Adipose tissue (tissue), 3 donors: ENCODE results near the gene ADAT3. TPM values are rescaled to one million over a fixed set of nuclear protein-coding genes. Genes with fewer than 3 reads are reported as not detected.

Source experiments
- H3K27ac ChIP-seq: one replicate; pipeline ENCODE4 v1.5.1; 2013; ENCODE audit warnings: low read depth, low read length
- WGBS, 3 donors: extraction: QIAGEN DNeasy Blood & Tissue Kit; methylation state at CpG; one replicate each; pipeline ENCODE4 v1.1.7; 2013; 5-methylcytosine and 5-hydroxymethylcytosine counted together
- polyA plus RNA-seq, 3 donors: library from polyadenylated mRNA; stranded (reverse); fragments of 200-250 nt; gene quantifications; one replicate each; pipeline ENCODE4 v1.2.3, GENCODE V29; 2013
- donor health status: healthy with polysubstance abuse.
- donor health status: Bipolar disorder and iron deficiency.
- donor health status: healthy.

The ADAT3 gene
- polyA plus RNA-seq, 3 donors, result 2.2 to 4.2 (median 4.2) TPM

DNA sequence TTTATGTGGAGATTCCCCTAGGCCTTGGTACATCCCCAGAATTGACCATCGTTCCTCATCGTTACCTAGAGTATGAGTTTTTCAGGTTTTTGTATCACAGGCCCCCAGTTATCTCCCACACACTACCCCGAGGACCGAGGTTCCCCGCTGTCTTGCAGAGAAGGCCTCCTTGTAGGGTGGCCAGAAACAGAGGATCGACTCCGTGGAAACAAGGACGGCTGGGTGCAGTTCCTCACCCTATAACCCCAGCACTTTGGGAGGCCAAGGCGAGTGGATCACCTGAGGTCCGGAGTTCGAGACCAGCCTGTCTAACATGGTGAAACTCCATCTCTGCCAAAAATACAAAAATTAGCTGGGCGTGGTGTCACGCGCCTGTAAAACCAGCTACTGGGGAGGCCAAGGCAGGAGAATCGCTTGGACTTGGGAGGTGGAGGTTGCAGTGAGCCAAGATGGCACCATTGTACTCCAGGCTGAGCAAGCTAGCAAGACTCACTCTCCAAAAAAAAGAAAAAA lies 720 bp downstream of the ADAT3 start:
- WGBS, 3 donors, result 71 to 76% (median 75%) methylated on average over 15 of the region's 15 CpGs
- no peak overlapping the region for H3K27ac ChIP-seq

DNA sequence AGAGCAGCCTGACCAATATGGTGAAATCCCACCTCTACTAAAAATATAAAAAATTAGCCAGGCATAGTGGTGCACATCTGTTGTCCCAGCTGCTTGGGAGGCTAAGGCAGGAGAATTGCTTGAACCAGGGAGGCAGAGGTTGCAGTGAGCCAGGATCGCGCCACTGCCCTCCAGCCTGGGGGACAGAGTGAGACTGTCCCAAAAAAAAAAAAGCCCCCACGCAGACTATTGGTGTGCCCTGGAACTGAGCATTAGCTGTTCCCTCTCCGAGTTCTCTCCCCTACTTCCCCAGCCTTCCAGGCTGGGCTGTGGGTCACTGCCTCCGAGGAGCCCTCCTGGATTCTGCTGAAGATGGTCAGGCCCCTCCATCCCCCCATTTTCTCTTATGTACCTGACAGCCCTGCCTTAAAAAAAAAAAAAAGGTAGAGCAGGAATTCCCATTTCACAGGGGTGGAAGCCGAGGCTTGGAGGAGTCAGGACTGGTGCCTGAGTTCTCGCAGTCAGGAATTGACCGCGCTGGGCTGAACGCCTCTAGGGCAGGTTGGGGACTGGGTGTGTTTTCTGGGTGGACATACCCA lies 1.9 kb downstream of the ADAT3 start:
- no peak overlapping the region for H3K27ac ChIP-seq

DNA sequence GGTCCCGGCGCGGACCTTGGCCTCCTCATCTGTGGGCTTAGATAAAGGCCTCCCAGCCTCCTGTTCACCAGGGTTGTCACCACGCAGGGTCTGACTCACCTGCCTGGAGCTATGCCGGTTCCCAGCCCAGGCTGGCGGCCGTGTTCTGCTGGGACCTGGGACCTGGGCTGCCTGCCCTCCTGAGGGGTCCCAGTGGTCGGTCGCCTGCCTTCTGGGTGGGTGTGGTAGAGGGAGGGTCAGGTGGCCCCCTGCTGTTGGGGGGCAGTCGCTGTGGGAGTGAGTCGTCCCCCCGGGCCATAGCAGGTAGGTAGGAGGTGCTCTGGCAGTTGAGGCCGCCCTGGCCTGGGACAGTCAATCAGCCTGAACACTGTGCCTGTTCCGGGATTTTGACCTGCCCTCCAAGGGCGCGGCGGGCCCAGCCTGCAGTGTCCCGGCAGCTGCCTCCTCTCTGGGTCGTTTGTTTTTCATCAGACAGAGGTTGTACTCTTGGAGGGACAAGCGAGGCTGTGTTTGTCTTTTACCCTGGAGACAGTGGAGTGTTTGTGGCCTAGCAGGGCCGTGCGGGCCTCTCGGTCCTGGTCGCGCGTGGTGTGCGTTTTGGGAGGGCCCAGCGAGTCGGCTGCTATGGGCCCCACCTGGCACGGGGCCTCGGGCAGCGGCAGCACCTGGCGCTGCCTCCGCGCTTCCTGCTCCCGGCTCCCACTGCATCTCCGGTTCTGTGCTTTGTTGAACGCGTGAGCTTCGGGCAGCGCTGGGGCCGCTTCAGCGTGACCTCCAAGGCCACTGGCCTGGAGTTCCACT lies 2.6 kb downstream of the ADAT3 start:
- WGBS, 3 donors, result 32 to 77% (median 69%) methylated on average over 43 of the region's 43 CpGs
- H3K27ac ChIP-seq, result no peak overlapping the region

More for the DNA sequence above, 1.9 kb downstream of the ADAT3 start:
- WGBS, 3 donors, result 75 to 96% (median 94%) methylated on average over 10 of the region's 10 CpGs

- H3K27ac ChIP-seq, result no peak overlapping the region
- WGBS, 3 donors, result 49 to 92% (median 80%) methylated on average over 13 of the region's 13 CpGs
Measured at GRCh38 chr19:1908364-1908678, 3.1 kb downstream of the ADAT3 start.

DNA sequence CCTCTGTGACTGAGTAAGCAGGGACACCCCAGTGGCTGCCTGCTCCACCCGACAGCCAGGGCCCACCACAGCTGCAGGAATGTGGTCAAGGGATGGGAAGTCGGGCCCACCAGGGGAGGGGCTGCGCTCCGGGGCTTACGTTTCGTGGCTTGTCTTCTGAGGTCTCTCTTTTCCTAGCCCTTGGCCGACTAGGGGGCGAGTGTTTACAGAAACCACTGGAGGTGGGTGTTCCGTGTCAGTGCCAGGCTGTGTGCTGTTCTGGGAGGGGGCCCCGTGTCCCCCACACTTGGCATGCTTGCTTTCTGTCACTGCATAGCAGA lies 4.5 kb downstream of the ADAT3 start:
- no peak overlapping the region for H3K27ac ChIP-seq
- 29 to 60% (median 38%) methylated on average over 9 to 10 of the region's 10 CpGs for WGBS, 3 donors

GRCh38 chr19:1910177-1910576 lies 5.0 kb downstream of the ADAT3 start:
- no peak overlapping the region for H3K27ac ChIP-seq
- WGBS, 3 donors, result 76 to 95% (median 88%) methylated on average over 10 of the region's 10 CpGs

DNA sequence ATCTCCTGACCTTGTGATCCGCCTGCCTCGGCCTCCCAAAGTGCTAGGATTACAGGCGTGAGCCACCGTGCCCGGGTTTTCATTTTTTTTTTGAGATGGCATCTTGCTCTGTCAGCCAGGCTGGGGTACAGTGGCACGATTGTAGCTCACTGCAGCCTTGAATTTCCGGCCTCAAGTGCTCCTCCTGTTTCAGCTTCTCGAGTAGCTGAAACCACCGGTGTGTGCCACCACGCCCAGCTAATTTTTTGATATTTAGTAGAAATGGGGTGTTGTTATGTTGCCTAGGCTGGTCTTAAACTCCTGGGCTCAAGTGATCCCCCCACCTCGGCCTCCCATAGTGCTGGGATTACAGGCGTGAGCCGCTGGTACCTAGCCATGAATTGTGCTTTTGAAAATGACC lies 5.9 kb downstream of the ADAT3 start:
- H3K27ac ChIP-seq, result no peak overlapping the region
- WGBS, 3 donors, result 89 to 94% (median 89%) methylated on average over 13 of the region's 13 CpGs

- WGBS, 3 donors, result 77 to 93% (median 92%) methylated on average over 30 to 37 of the region's 37 CpGs
- no peak overlapping the region for H3K27ac ChIP-seq
Measured at GRCh38 chr19:1911995-1912394, 6.8 kb downstream of the ADAT3 start.

DNA sequence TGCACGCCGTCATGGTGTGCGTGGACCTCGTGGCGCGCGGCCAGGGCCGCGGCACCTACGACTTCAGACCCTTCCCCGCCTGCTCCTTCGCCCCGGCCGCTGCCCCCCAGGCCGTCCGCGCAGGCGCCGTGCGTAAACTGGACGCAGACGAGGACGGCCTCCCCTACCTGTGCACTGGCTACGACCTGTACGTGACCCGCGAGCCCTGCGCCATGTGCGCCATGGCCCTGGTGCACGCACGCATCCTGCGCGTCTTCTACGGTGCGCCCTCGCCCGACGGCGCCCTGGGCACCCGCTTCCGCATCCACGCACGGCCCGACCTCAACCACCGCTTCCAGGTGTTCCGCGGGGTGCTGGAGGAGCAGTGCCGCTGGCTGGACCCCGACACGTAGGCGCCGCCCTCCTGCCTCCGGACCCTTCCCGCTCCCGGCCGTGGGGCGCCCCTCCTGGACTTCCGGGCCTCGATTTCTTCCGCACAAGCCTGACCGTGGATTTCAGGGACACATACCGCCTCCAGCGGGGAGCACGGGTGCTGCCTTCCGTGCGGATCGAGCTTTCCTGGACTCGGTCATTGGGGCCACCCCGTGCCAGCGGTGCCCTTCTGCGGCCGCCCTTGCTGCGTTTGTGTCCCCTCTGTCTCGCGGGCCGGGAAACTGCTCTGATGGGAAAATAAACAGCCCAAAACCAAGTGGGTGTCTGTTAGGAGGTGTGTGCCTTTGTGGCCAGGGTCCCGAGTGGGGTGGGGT lies 7.7 kb downstream of the ADAT3 start:
- WGBS, 3 donors, result 95 to 97% (median 97%) methylated on average over 77 of the region's 77 CpGs
- no peak overlapping the region for H3K27ac ChIP-seq

GRCh38 chr19:1913781-1914577 lies 8.8 kb downstream of the ADAT3 start:
- WGBS, 3 donors, result 51 to 90% (median 81%) methylated on average over 20 to 23 of the region's 23 CpGs
- H3K27ac ChIP-seq, result no peak overlapping the region

- H3K27ac ChIP-seq, result no peak overlapping the region
- WGBS, 3 donors, result 87 to 94% (median 93%) methylated on average over 23 of the region's 23 CpGs
Measured at GRCh38 chr19:1914826-1915341, 9.7 kb downstream of the ADAT3 start.

- 67 to 88% (median 73%) methylated on average over 17 of the region's 17 CpGs for WGBS, 3 donors
Measured at GRCh38 chr19:1917146-1917545, 11.9 kb downstream of the ADAT3 start.

DNA sequence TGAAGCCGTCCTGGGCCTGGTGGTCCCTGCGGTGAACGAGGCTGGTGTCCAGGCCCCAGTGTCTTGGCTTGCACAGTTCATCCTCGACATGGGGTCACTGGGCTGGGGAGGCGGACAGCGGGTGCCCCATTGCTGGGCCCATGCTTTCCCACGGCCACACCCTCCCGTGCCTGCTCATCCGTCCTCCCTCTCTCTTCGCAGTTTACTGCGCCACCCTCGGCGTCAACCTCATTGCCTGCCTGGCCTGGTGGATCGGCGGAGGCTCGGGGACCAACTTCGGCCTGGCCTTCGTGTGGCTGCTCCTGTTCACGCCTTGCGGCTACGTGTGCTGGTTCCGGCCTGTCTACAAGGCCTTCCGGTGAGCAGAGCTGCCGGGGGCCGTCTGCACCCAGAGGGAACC lies 12.7 kb downstream of the ADAT3 start:
- no peak overlapping the region for H3K27ac ChIP-seq
- WGBS, 3 donors, result 93 to 94% (median 94%) methylated on average over 22 to 25 of the region's 25 CpGs

More at GRCh38 chr19:1917146-1917545, 11.9 kb downstream of the ADAT3 start:
- no peak overlapping the region for H3K27ac ChIP-seq

DNA sequence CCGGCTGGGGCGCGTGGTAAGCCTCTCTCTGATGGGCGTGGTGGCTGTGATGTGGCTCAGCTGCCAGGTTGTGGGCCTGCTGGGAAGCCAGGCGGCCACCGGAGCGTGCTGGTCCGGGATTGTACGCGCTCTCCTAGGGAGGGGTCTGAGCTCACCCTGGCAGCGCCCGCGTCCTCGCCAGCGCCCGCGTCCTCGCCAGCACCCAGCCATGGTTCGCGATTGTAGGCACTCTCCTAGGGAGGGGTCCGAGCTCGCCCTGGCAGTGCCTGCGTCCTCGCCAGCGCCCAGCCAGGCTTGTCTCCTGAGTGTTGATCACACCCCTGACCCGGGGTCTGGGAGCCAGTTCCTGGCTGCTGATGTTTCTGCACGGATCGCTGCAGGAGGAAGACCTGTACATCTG lies 13.8 kb downstream of the ADAT3 start:
- H3K27ac ChIP-seq, result no peak overlapping the region
- 96 to 97% (median 96%) methylated on average over 28 of the region's 28 CpGs for WGBS, 3 donors

- 94 to 95% (median 94%) methylated on average over 18 to 19 of the region's 19 CpGs for WGBS, 3 donors
- H3K27ac ChIP-seq, result no peak overlapping the region
Measured at GRCh38 chr19:1920644-1921043, 15.4 kb downstream of the ADAT3 start.

DNA sequence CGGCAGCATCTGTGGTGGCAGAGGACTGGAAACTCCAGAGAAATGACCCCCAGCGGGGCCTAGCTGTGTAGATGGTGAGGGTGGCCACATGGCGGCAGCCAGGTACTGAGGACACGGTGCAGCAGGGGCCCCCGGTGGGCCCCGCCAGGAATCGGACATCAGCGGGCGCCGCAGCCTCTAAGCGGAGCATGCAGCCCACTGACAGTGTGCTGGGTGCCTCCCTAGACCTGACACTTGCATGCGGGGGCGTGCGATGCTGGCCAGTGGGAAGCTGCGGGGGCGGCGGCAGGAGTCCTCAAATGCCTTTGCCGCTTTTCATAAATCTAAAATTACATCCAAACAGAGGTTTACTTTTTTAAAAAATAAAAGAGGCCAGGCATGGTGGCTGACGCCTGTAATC lies 16.1 kb downstream of the ADAT3 start:
- WGBS, 3 donors, result 87 to 92% (median 88%) methylated on average over 19 of the region's 19 CpGs
- H3K27ac ChIP-seq, result no peak overlapping the region

GRCh38 chr19:1921825-1922224 lies 16.6 kb downstream of the ADAT3 start:
- 92 to 94% (median 92%) methylated on average over 15 of the region's 15 CpGs for WGBS, 3 donors
- no peak overlapping the region for H3K27ac ChIP-seq

GRCh38 chr19:1922803-1923202 lies 17.6 kb downstream of the ADAT3 start:
- no peak overlapping the region for H3K27ac ChIP-seq
- 94 to 97% (median 94%) methylated on average over 23 of the region's 23 CpGs for WGBS, 3 donors
